Measurements from ENCODE around the gene ADAM19.
"Not testable (repeated sequence)": the region's sequence is repeated elsewhere in the genome, so short reads cannot be mapped to it uniquely, and the experiment has no call there.

ADAM19 gene

GRCh38 chr5:157451806-157452205, 123.8 kb downstream of the ADAM19 start:
- H3K36me3 ChIP-seq (ENCODE audit: control insufficient read depth, insufficient read depth, low read length, severe bottlenecking): no peaks in the 10 kb centered on the region

GRCh38 chr5:157450024-157450423, 125.6 kb downstream of the ADAM19 start:
- no peaks in the 10 kb centered on the region for H3K36me3 ChIP-seq (ENCODE audit: control insufficient read depth, insufficient read depth, low read length, severe bottlenecking)
- H3K4me1 ChIP-seq (ENCODE audit: control insufficient read depth, insufficient read depth, low read length): peaks cover 14% of the 10 kb centered on the region
- peaks cover 5% of the 10 kb centered on the region for H3K27me3 ChIP-seq (replicated peaks; ENCODE audit: control insufficient read depth, insufficient read depth, low read length)
- no peak overlapping the region for H3K4me3 ChIP-seq (ENCODE audit: low read length)
- no peak for DNase-seq (ENCODE audit: low read depth)
- no peak overlapping the region for H3K9ac ChIP-seq (ENCODE audit: low read length)
- no peaks in the 10 kb centered on the region for H3K9me3 ChIP-seq (ENCODE audit: control insufficient read depth, low read length)

More at GRCh38 chr5:157451806-157452205, 123.8 kb downstream of the ADAM19 start:
- H3K9me3 ChIP-seq (ENCODE audit: control insufficient read depth, low read length): no peaks in the 10 kb centered on the region
- H3K9ac ChIP-seq (ENCODE audit: low read length): no peak overlapping the region
- H3K27me3 ChIP-seq (replicated peaks; ENCODE audit: control insufficient read depth, insufficient read depth, low read length): peaks cover 5% of the 10 kb centered on the region
- no peak overlapping the region for H3K4me3 ChIP-seq (ENCODE audit: low read length)
- H3K4me1 ChIP-seq (ENCODE audit: control insufficient read depth, insufficient read depth, low read length): peaks cover 14% of the 10 kb centered on the region
- DNase-seq (ENCODE audit: low read depth): no peak

GRCh38 chr5:157449011-157449723, 126.4 kb downstream of the ADAM19 start:
- no peak for DNase-seq (ENCODE audit: low read depth)

GRCh38 chr5:157447201-157447637, 128.4 kb downstream of the ADAM19 start:
- Histone ChIP-seq H3K36me3 (ENCODE audit: control insufficient read depth, insufficient read depth, low read length, severe bottlenecking) (no peaks in the 10 kb centered on the region), H3K9me3 (ENCODE audit: control insufficient read depth, low read length) (no peaks in the 10 kb centered on the region), H3K4me1 (ENCODE audit: control insufficient read depth, insufficient read depth, low read length) (peaks cover 14% of the 10 kb centered on the region), H3K9ac (ENCODE audit: low read length) (no peak overlapping the region), H3K4me3 (ENCODE audit: low read length) (no peak overlapping the region), H3K27me3 (replicated peaks; ENCODE audit: control insufficient read depth, insufficient read depth, low read length) (peaks cover 8% of the 10 kb centered on the region)
- no peak for DNase-seq (ENCODE audit: low read depth)

More at GRCh38 chr5:157449011-157449723, 126.4 kb downstream of the ADAM19 start:
- H3K4me1 ChIP-seq (ENCODE audit: control insufficient read depth, insufficient read depth, low read length): peaks cover 14% of the 10 kb centered on the region
- no peak overlapping the region for H3K4me3 ChIP-seq (ENCODE audit: low read length)
- no peak overlapping the region for H3K9ac ChIP-seq (ENCODE audit: low read length)
- H3K36me3 ChIP-seq (ENCODE audit: control insufficient read depth, insufficient read depth, low read length, severe bottlenecking): no peaks in the 10 kb centered on the region
- H3K27me3 ChIP-seq (replicated peaks; ENCODE audit: control insufficient read depth, insufficient read depth, low read length): no peaks in the 10 kb centered on the region
- no peaks in the 10 kb centered on the region for H3K9me3 ChIP-seq (ENCODE audit: control insufficient read depth, low read length)

- Histone ChIP-seq H3K4me1 (ENCODE audit: control insufficient read depth, insufficient read depth, low read length) (peaks cover 14% of the 10 kb centered on the region), H3K36me3 (ENCODE audit: control insufficient read depth, insufficient read depth, low read length, severe bottlenecking) (no peaks in the 10 kb centered on the region), H3K9me3 (ENCODE audit: control insufficient read depth, low read length) (no peaks in the 10 kb centered on the region), H3K9ac (ENCODE audit: low read length) (no peak overlapping the region), H3K4me3 (ENCODE audit: low read length) (no peak overlapping the region), H3K27me3 (replicated peaks; ENCODE audit: control insufficient read depth, insufficient read depth, low read length) (peaks cover 8% of the 10 kb centered on the region)
- DNase-seq (ENCODE audit: low read depth): no peak
These were observed 129.1 kb downstream of the ADAM19 start for GRCh38 chr5:157446412-157446935.

GRCh38 chr5:157445745-157446411, 129.7 kb downstream of the ADAM19 start:
- H3K4me3 ChIP-seq (ENCODE audit: low read length): no peak overlapping the region
- no peaks in the 10 kb centered on the region for H3K9me3 ChIP-seq (ENCODE audit: control insufficient read depth, low read length)
- H3K9ac ChIP-seq (ENCODE audit: low read length): no peak overlapping the region
- no peaks in the 10 kb centered on the region for H3K36me3 ChIP-seq (ENCODE audit: control insufficient read depth, insufficient read depth, low read length, severe bottlenecking)
- H3K4me1 ChIP-seq (ENCODE audit: control insufficient read depth, insufficient read depth, low read length): peaks cover 14% of the 10 kb centered on the region
- peaks cover 8% of the 10 kb centered on the region for H3K27me3 ChIP-seq (replicated peaks; ENCODE audit: control insufficient read depth, insufficient read depth, low read length)
- no peak for DNase-seq (ENCODE audit: low read depth)

GRCh38 chr5:157444224-157444623, 131.4 kb downstream of the ADAM19 start:
- DNase-seq (ENCODE audit: low read depth): no peak
- Histone ChIP-seq H3K27me3 (replicated peaks; ENCODE audit: control insufficient read depth, insufficient read depth, low read length) (peaks cover 8% of the 10 kb centered on the region), H3K9me3 (ENCODE audit: control insufficient read depth, low read length) (no peaks in the 10 kb centered on the region), H3K36me3 (ENCODE audit: control insufficient read depth, insufficient read depth, low read length, severe bottlenecking) (no peaks in the 10 kb centered on the region), H3K9ac (ENCODE audit: low read length) (no peak overlapping the region), H3K4me1 (ENCODE audit: control insufficient read depth, insufficient read depth, low read length) (peaks cover 6% of the 10 kb centered on the region), H3K4me3 (ENCODE audit: low read length) (no peak overlapping the region)

- H3K27me3 ChIP-seq (replicated peaks; ENCODE audit: control insufficient read depth, insufficient read depth, low read length): peaks cover 8% of the 10 kb centered on the region
- no peak overlapping the region for H3K4me3 ChIP-seq (ENCODE audit: low read length)
- H3K36me3 ChIP-seq (ENCODE audit: control insufficient read depth, insufficient read depth, low read length, severe bottlenecking): no peaks in the 10 kb centered on the region
- H3K9me3 ChIP-seq (ENCODE audit: control insufficient read depth, low read length): no peaks in the 10 kb centered on the region
- no peak overlapping the region for H3K9ac ChIP-seq (ENCODE audit: low read length)
- no peak for DNase-seq (ENCODE audit: low read depth)
- no peaks in the 10 kb centered on the region for H3K4me1 ChIP-seq (ENCODE audit: control insufficient read depth, insufficient read depth, low read length)
These were observed 132.5 kb downstream of the ADAM19 start for GRCh38 chr5:157443041-157443549.

GRCh38 chr5:157434096-157434495, 141.5 kb downstream of the ADAM19 start:
- no peak overlapping the region for H3K4me3 ChIP-seq (ENCODE audit: low read length)

GRCh38 chr5:157431544-157432200, 143.9 kb downstream of the ADAM19 start:
- DNase-seq (ENCODE audit: low read depth): peak; percentile 83

More at GRCh38 chr5:157434096-157434495, 141.5 kb downstream of the ADAM19 start:
- Histone ChIP-seq H3K36me3 (ENCODE audit: control insufficient read depth, insufficient read depth, low read length, severe bottlenecking) (no peaks in the 10 kb centered on the region), H3K9ac (ENCODE audit: low read length) (no peak overlapping the region), H3K27me3 (replicated peaks; ENCODE audit: control insufficient read depth, insufficient read depth, low read length) (no peaks in the 10 kb centered on the region), H3K4me1 (ENCODE audit: control insufficient read depth, insufficient read depth, low read length) (no peaks in the 10 kb centered on the region), H3K9me3 (ENCODE audit: control insufficient read depth, low read length) (no peaks in the 10 kb centered on the region)
- no peak for DNase-seq (ENCODE audit: low read depth)

GRCh38 chr5:157429920-157430319, 145.7 kb downstream of the ADAM19 start:
- not testable (repeated sequence) for H3K4me1 ChIP-seq (ENCODE audit: control insufficient read depth, insufficient read depth, low read length); H3K9me3 ChIP-seq (ENCODE audit: control insufficient read depth, low read length); H3K4me3 ChIP-seq (ENCODE audit: low read length)

More at GRCh38 chr5:157431544-157432200, 143.9 kb downstream of the ADAM19 start:
- Histone ChIP-seq H3K4me1 (ENCODE audit: control insufficient read depth, insufficient read depth, low read length) (no peaks in the 10 kb centered on the region), H3K9ac (ENCODE audit: low read length) (peak overlapping the region; percentile 25), H3K9me3 (ENCODE audit: control insufficient read depth, low read length) (no peaks in the 10 kb centered on the region), H3K27me3 (replicated peaks; ENCODE audit: control insufficient read depth, insufficient read depth, low read length) (no peaks in the 10 kb centered on the region), H3K36me3 (ENCODE audit: control insufficient read depth, insufficient read depth, low read length, severe bottlenecking) (no peaks in the 10 kb centered on the region), H3K4me3 (ENCODE audit: low read length) (no peak overlapping the region)

More at GRCh38 chr5:157429920-157430319, 145.7 kb downstream of the ADAM19 start:
- not testable (repeated sequence) for H3K9ac ChIP-seq (ENCODE audit: low read length); H3K36me3 ChIP-seq (ENCODE audit: control insufficient read depth, insufficient read depth, low read length, severe bottlenecking); DNase-seq (ENCODE audit: low read depth); H3K27me3 ChIP-seq (replicated peaks; ENCODE audit: control insufficient read depth, insufficient read depth, low read length)
